IMR-90 (cell line): Measurements from ENCODE around the gene CEBPA. TPM values are rescaled to one million over a fixed set of nuclear protein-coding genes. Genes with fewer than 3 reads are reported as not detected.

Experiments used
- ATAC-seq: fragments of 200-7000 bp; cut with Tn5 transposase; 2 replicates; pipeline ENCODE4 v1.9.1; 2020; ENCODE audit warnings: low read depth, mild to moderate bottlenecking, moderate library complexity
- BruUV-seq: library from RNA; stranded (reverse); fragments of 400-500 nt; replicated peaks from 2 replicates; lab custom pipeline; 2021; lab: Mats Ljungman, UMichigan
- CTCF ChIA-PET: fragments of 300-600 bp; formaldehyde crosslinking; extraction: SDS; loops from one replicate; lab custom pipeline; 2021; ENCODE audit warnings: antibody characterized with exemption; lab: Yijun Ruan, JAX
- POLR2A ChIA-PET: fragments of 300-600 bp; sonication (Branson Sonifier 250); formaldehyde crosslinking; loops from one replicate; lab custom pipeline; 2022; ENCODE audit warnings: antibody characterized with exemption; ENCODE audit not compliant: unreplicated experiment; lab: Charles Lee
- DNase-seq: peaks from one replicate; pipeline ENCODE4 v3.0.0; 2013
- H2AFZ ChIP-seq: replicated peaks from 2 replicates; pipeline ENCODE3; 2013; ENCODE audit warnings: low read length, mild to moderate bottlenecking; ENCODE audit not compliant: poor library complexity
- H2AK5ac ChIP-seq: 2 replicates; pipeline ENCODE4 v1.6.1; 2013; ENCODE audit warnings: low read depth, low read length, inconsistent platforms
- H2AK9ac ChIP-seq: replicated peaks from 2 replicates; pipeline ENCODE3; 2013; ENCODE audit warnings: mild to moderate bottlenecking, low read depth, low read length, moderate library complexity; ENCODE audit not compliant: poor library complexity
- H2BK120ac ChIP-seq: 2 replicates; pipeline ENCODE4 v1.6.1; 2013; ENCODE audit warnings: low read depth, low read length, inconsistent platforms
- H2BK15ac ChIP-seq: 3 replicates; pipeline ENCODE4 v1.6.1; 2013; ENCODE audit warnings: low read depth, low read length, inconsistent platforms
- H2BK20ac ChIP-seq: 2 replicates; pipeline ENCODE4 v1.6.1; 2013; ENCODE audit warnings: low read depth, mild to moderate bottlenecking, inconsistent platforms, low read length, moderate library complexity
- H2BK5ac ChIP-seq: 2 replicates; pipeline ENCODE4 v1.6.1; 2013; ENCODE audit warnings: mild to moderate bottlenecking, low read depth, low read length, inconsistent platforms; ENCODE audit not compliant: poor library complexity, severe bottlenecking
- H3K14ac ChIP-seq: replicated peaks from 2 replicates; pipeline ENCODE4 v1.6.1; 2013; ENCODE audit warnings: low read depth, low read length, inconsistent platforms
- H3K18ac ChIP-seq: 2 replicates; pipeline ENCODE4 v1.6.1; 2013; ENCODE audit warnings: low read depth, low read length, control low read depth
- H3K23ac ChIP-seq: 2 replicates; pipeline ENCODE4 v1.6.1; 2013; ENCODE audit warnings: low read depth, low read length, inconsistent platforms
- H3K27ac ChIP-seq: 2 replicates; pipeline ENCODE4 v1.5.1; 2013; ENCODE audit warnings: mild to moderate bottlenecking, control low read depth, low read length; ENCODE audit not compliant: insufficient read depth
- H3K27me3 ChIP-seq: 2 replicates; pipeline ENCODE4 v1.6.1; 2013; ENCODE audit warnings: low read length; ENCODE audit not compliant: control insufficient read depth, insufficient read depth
- H3K36me3 ChIP-seq: 2 replicates; pipeline ENCODE4 v1.6.1; 2013; ENCODE audit warnings: low read length, mixed read lengths; ENCODE audit not compliant: control insufficient read depth, insufficient read depth
- H3K4ac ChIP-seq: 2 replicates; pipeline ENCODE4 v1.6.1; 2013; ENCODE audit warnings: low read depth, low read length, inconsistent platforms
- H3K4me1 ChIP-seq: 2 replicates; pipeline ENCODE4 v1.6.1; 2013; ENCODE audit warnings: low read length, mixed read lengths; ENCODE audit not compliant: control insufficient read depth, insufficient read depth
- H3K4me2 ChIP-seq: 2 replicates; pipeline ENCODE4 v1.6.1; 2013; ENCODE audit warnings: low read depth, mild to moderate bottlenecking, control low read depth, low read length, moderate library complexity
- H3K4me3 ChIP-seq: 2 replicates; pipeline ENCODE4 v1.5.1; 2013; ENCODE audit warnings: low read depth, mild to moderate bottlenecking, control low read depth, low read length, moderate library complexity; ENCODE audit not compliant: insufficient read depth
- H3K56ac ChIP-seq: 2 replicates; pipeline ENCODE4 v1.6.1; 2013; ENCODE audit warnings: low read length, inconsistent platforms; ENCODE audit not compliant: insufficient read depth; ENCODE audit errors: extremely low read depth
- H3K79me1 ChIP-seq, 2 experiments: 2 replicates each; pipeline ENCODE4 v1.6.1; 2013; ENCODE audit warnings: low read length in 2 of 2, inconsistent platforms in 1 of 2, low read depth in 1 of 2
- H3K9ac ChIP-seq: 2 replicates; pipeline ENCODE4 v1.6.1; 2013; ENCODE audit warnings: low read depth, low read length, control low read depth
- H3K9me1 ChIP-seq: 2 replicates; pipeline ENCODE4 v1.6.1; 2013; ENCODE audit warnings: low read length, inconsistent platforms; ENCODE audit not compliant: insufficient read depth
- H3K9me3 ChIP-seq: 2 replicates; pipeline ENCODE4 v1.6.1; 2013; ENCODE audit warnings: low read length; ENCODE audit not compliant: control insufficient read depth, insufficient read depth
- H4K20me1 ChIP-seq: 2 replicates; pipeline ENCODE4 v1.6.1; 2013; ENCODE audit warnings: low read length, inconsistent platforms; ENCODE audit not compliant: insufficient read depth
- H4K5ac ChIP-seq: 2 replicates; pipeline ENCODE4 v1.6.1; 2013; ENCODE audit warnings: mild to moderate bottlenecking, low read depth, low read length, control low read depth
- H4K8ac ChIP-seq, 2 experiments: 2 replicates each; pipeline ENCODE4 v1.6.1; 2013; ENCODE audit warnings: low read depth in 2 of 2, low read length in 2 of 2, control low read depth in 1 of 2, inconsistent platforms in 1 of 2
- H4K91ac ChIP-seq: 2 replicates; pipeline ENCODE4 v1.6.1; 2013; ENCODE audit warnings: low read depth, low read length, inconsistent platforms; ENCODE audit not compliant: insufficient read depth
- BHLHE40 ChIP-seq: fragments of 150-350 bp; IDR thresholded peaks from 2 replicates; pipeline ENCODE4 v1.6.1; 2016; ENCODE audit warnings: mild to moderate bottlenecking, low read depth, low read length
- CEBPB ChIP-seq: IDR thresholded peaks from 2 replicates; pipeline ENCODE4 v1.6.1; 2012; ENCODE audit warnings: low read depth, low read length, improper control_type of control experiment
- CHD1 ChIP-seq: IDR thresholded peaks from 2 replicates; pipeline ENCODE4 v1.6.1; 2012; ENCODE audit warnings: low read depth, low read length, improper control_type of control experiment
- CTCF ChIP-seq: conservative IDR thresholded peaks from 2 replicates; pipeline ENCODE4 v1.5.1; 2012; ENCODE audit warnings: mild to moderate bottlenecking, low read depth, low read length, improper control_type of control experiment
- FOS ChIP-seq: fragments of 150-350 bp; IDR thresholded peaks from 2 replicates; pipeline ENCODE4 v1.6.1; 2016; ENCODE audit warnings: low read depth, low read length
- MAFK ChIP-seq: IDR thresholded peaks from 2 replicates; pipeline ENCODE4 v1.6.1; 2012; ENCODE audit warnings: low read depth, low read length, improper control_type of control experiment
- MAZ ChIP-seq: IDR thresholded peaks from 2 replicates; pipeline ENCODE4 v1.6.1; 2012; ENCODE audit warnings: low read depth, mild to moderate bottlenecking, low read length, improper control_type of control experiment, moderate library complexity, borderline replicate concordance
- MXI1 ChIP-seq: IDR thresholded peaks from 2 replicates; pipeline ENCODE4 v1.6.1; 2012; ENCODE audit warnings: low read depth, mild to moderate bottlenecking, low read length, moderate library complexity, borderline replicate concordance
- NFE2L2 ChIP-seq: fragments of 150-350 bp; IDR thresholded peaks from 2 replicates; pipeline ENCODE4 v1.6.1; 2016; ENCODE audit warnings: low read depth, mild to moderate bottlenecking, low read length
- POLR2A ChIP-seq: IDR thresholded peaks from 2 replicates; pipeline ENCODE4 v1.6.1; 2012; ENCODE audit warnings: mild to moderate bottlenecking, low read depth, low read length
- RAD21 ChIP-seq: IDR thresholded peaks from 2 replicates; pipeline ENCODE4 v1.6.1; 2012; ENCODE audit warnings: low read length, improper control_type of control experiment
- RCOR1 ChIP-seq: IDR thresholded peaks from 2 replicates; pipeline ENCODE4 v1.6.1; 2012; ENCODE audit warnings: mild to moderate bottlenecking, low read length, improper control_type of control experiment; ENCODE audit not compliant: insufficient replicate concordance
- RFX5 ChIP-seq: IDR thresholded peaks from 2 replicates; pipeline ENCODE4 v1.8.0; 2012; ENCODE audit warnings: low read depth, mild to moderate bottlenecking, low read length, moderate library complexity
- SMC3 ChIP-seq: fragments of 150-350 bp; IDR thresholded peaks from 2 replicates; pipeline ENCODE4 v1.6.1; 2016; ENCODE audit warnings: low read depth, mild to moderate bottlenecking, antibody characterized with exemption, low read length, moderate library complexity
- WGBS, 2 experiments: methylation state at CpG; one replicate each; pipeline versions ENCODE4 v1.1.5 to v1.1.7; 2013; ENCODE audit warnings: missing lambda C conversion rate in 2 of 2; ENCODE audit not compliant: insufficient read length in 1 of 2; ENCODE audit errors: extremely low coverage in 2 of 2; 5-methylcytosine and 5-hydroxymethylcytosine counted together
- dilution Hi-C: fragments of 300-500 bp; cut with HindIII; formaldehyde crosslinking; loops from one replicate; pipeline ENCODE4 v1.14.3; 2018; ENCODE audit warnings: low sequenced_read_pairs; ENCODE audit not compliant: unreplicated experiment
- in situ Hi-C: fragments of 300-500 bp; cut with MboI; formaldehyde crosslinking; loops from 3 replicates; pipeline ENCODE4 v1.14.3; 2019; ENCODE audit warnings: low sequenced_read_pairs, inconsistent platforms, mixed read lengths
- intact Hi-C: fragments of 100-400 bp; cut with micrococcal nuclease; formaldehyde crosslinking; loops from 2 replicates; pipeline ENCODE4 v1.10.0; 2022
- polyA plus RNA-seq, 3 experiments: library from polyadenylated mRNA; depleted of rRNA; stranded (reverse); fragments of >200 nt; gene quantifications; 2 replicates each; pipeline ENCODE4 v1.2.3, GENCODE V29; 2012; ENCODE audit warnings: low replicate concordance in 1 of 3
- total RNA-seq: library from RNA; depleted of rRNA; stranded (reverse); fragments of >200 nt; gene quantifications from 2 replicates; pipeline ENCODE4 v1.2.3, GENCODE V29; 2012
- TF ChIP-seq, protein P1 (sequence below): fragments of 150-350 bp; IDR thresholded peaks from 2 replicates; pipeline ENCODE4 v1.6.1; 2017; ENCODE audit warnings: mild to moderate bottlenecking, antibody characterized with exemption, low read length, low read depth

The CEBPA gene
- total and polyA plus RNA-seq, 2 of the 4 experiments (the other 2 are of a cell fraction): under 0.01 to 0.09 TPM

- H4K20me1 ChIP-seq: no peaks in the 10 kb centered on the region
- no peak overlapping the region for H2BK120ac ChIP-seq
- no peak overlapping the region for H2BK5ac ChIP-seq
- no peak overlapping the region for H3K23ac ChIP-seq
- H3K14ac ChIP-seq: no peak overlapping the region
- no peak overlapping the region for H3K4ac ChIP-seq
- in situ Hi-C loops (no loop called here), dilution Hi-C loops (no loop called here), intact Hi-C loops (no loop called here)
- H2AK5ac ChIP-seq: no peak overlapping the region
- no peak overlapping the region for H4K8ac ChIP-seq
- no peaks in the 10 kb centered on the region for H3K36me3 ChIP-seq
- peaks cover 8% of the 10 kb centered on the region; the same call in 1 of the 2 replicates for H3K27me3 ChIP-seq
- no peaks in the 10 kb centered on the region for H3K9me1 ChIP-seq
- H3K9ac ChIP-seq: no peak overlapping the region
- WGBS, 2 experiments: 26% methylated on average over 4 of the region's 16 CpGs; no CpG with 5 or more reads in 1 of the 2 experiments
- H3K18ac ChIP-seq: no peak overlapping the region
- H2AK9ac ChIP-seq: no peak overlapping the region
- BruUV-seq: no TSS peak
- no peaks in the 10 kb centered on the region for H3K9me3 ChIP-seq
- H3K4me2 ChIP-seq: no peak overlapping the region
- H2BK15ac ChIP-seq: no peak overlapping the region
- CTCF ChIA-PET: no interaction called here
- H4K5ac ChIP-seq: no peak overlapping the region
- no peak overlapping the region for H3K4me3 ChIP-seq
- H2AFZ ChIP-seq: peak overlapping the region; percentile 78
- H3K79me1 ChIP-seq: no peaks in the 10 kb centered on the region
- no peak overlapping the region for H3K56ac ChIP-seq
- POLR2A ChIA-PET: no interaction called here
- no peak overlapping the region for H4K91ac ChIP-seq
- no peak overlapping the region for H3K27ac ChIP-seq
- ATAC-seq (peak; percentile 76), DNase-seq (peak; percentile 84)
- H2BK20ac ChIP-seq: no peak overlapping the region
- H3K4me1 ChIP-seq: no peaks in the 10 kb centered on the region
- TF ChIP-seq RAD21: no peak
- TF ChIP-seq RCOR1: no peak
- 0 out of 2 replicates have a peak, but pooled peaks have one; percentile 38 for TF ChIP-seq BHLHE40
- TF ChIP-seq MAFK: no peak
- TF ChIP-seq NFE2L2: no peak
- TF ChIP-seq MAZ: no peak
- peak; percentile 61 for TF ChIP-seq FOS
- no peak for TF ChIP-seq CHD1
- TF ChIP-seq, protein P1, sequence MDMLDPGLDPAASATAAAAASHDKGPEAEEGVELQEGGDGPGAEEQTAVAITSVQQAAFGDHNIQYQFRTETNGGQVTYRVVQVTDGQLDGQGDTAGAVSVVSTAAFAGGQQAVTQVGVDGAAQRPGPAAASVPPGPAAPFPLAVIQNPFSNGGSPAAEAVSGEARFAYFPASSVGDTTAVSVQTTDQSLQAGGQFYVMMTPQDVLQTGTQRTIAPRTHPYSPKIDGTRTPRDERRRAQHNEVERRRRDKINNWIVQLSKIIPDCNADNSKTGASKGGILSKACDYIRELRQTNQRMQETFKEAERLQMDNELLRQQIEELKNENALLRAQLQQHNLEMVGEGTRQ: no peak
- no peak for TF ChIP-seq POLR2A
- TF ChIP-seq MXI1: no peak
- TF ChIP-seq SMC3: no peak
- TF ChIP-seq CTCF: no peak
- no peak for TF ChIP-seq CEBPB
- TF ChIP-seq RFX5: no peak
These were observed 28.3 kb downstream of the CEBPA start for GRCh38 chr19:33273881-33274662.
